Sigmoid colon (tissue), 4 donors: ENCODE measurements around the gene FAM43B.

Experiments used
- CTCF ChIP-seq, 4 experiments: fragments of 450-650 bp in 3 of 4; fragments of 200-600 bp in 1 of 4; IDR thresholded peaks; one replicate each; pipeline ENCODE4 v1.5.1; 2016 to 2019; ENCODE audit warnings: antibody characterized with exemption in 4 of 4, mild to moderate bottlenecking in 3 of 4, moderate library complexity in 2 of 4
- EP300 ChIP-seq, 4 donors: sonication (generic); formaldehyde crosslinking; IDR thresholded peaks; one replicate each; pipeline ENCODE4 v1.6.1; 2017; ENCODE audit warnings: antibody characterized with exemption in 4 of 4

- TF ChIP-seq CTCF (IDR thresholded peaks at IDR 0.05) (no peak), EP300 (IDR thresholded peaks at IDR 0.05) (no peak)
These were observed 42.4 kb downstream of the FAM43B start for GRCh38 chr1:20594746-20595145.
